Progenitor cell of endocrine pancreas (in vitro differentiated cells): ENCODE data around the gene SLC25A52. TPM values are rescaled to one million over a fixed set of nuclear protein-coding genes. Genes with fewer than 3 reads are reported as not detected.

Experiments
- DNase-seq: peaks from one replicate; pipeline ENCODE4 v3.0.0; 2021; ENCODE audit warnings: low spot score; ENCODE audit not compliant: unreplicated experiment
- H3K27ac Mint-ChIP-seq: 2 replicates; pipeline ENCODE4 v1.8.0; 2021; ENCODE audit warnings: mild to moderate bottlenecking, moderate library complexity, mixed read lengths
- H3K27me3 Mint-ChIP-seq: 2 replicates; pipeline ENCODE4 v1.8.0; 2021; ENCODE audit warnings: mixed read lengths
- H3K36me3 Mint-ChIP-seq: 2 replicates; pipeline ENCODE4 v1.8.0; 2022; ENCODE audit warnings: mixed read lengths; ENCODE audit not compliant: insufficient read depth
- H3K4me1 Mint-ChIP-seq: 2 replicates; pipeline ENCODE4 v1.8.0; 2021; ENCODE audit warnings: low read depth, mixed read lengths
- H3K4me3 Mint-ChIP-seq: 2 replicates; pipeline ENCODE4 v1.8.0; 2021; ENCODE audit warnings: low read depth, mild to moderate bottlenecking, moderate library complexity, mixed read lengths
- H3K9me3 Mint-ChIP-seq: 2 replicates; pipeline ENCODE4 v1.8.0; 2021; ENCODE audit warnings: low read depth, mixed read lengths
- CTCF ChIP-seq: fragments of 200-600 bp; sonication (generic); IDR thresholded peaks from one replicate; pipeline ENCODE4 v1.5.0; 2021; ENCODE audit warnings: antibody characterized with exemption, mild to moderate bottlenecking; ENCODE audit not compliant: unreplicated experiment
- total RNA-seq: library from RNA; stranded (reverse); gene quantifications from 2 replicates; pipeline ENCODE4 v1.2.1, GENCODE V29; 2021

Gene SLC25A52
- total RNA-seq, 1 donor from 2014 or later: not detected

- Mint-ChIP-seq H3K4me3 (no peak overlapping the region), H3K36me3 (no peaks in the 10 kb centered on the region), H3K4me1 (peaks cover 3% of the 10 kb centered on the region), H3K9me3 (no peaks in the 10 kb centered on the region), H3K27me3 (no peaks in the 10 kb centered on the region), H3K27ac (no peak overlapping the region)
- no peak for DNase-seq
- TF ChIP-seq CTCF: no peak
These were observed 32.9 kb upstream of the SLC25A52 start for GRCh38 chr18:31793531-31793930.

DNA sequence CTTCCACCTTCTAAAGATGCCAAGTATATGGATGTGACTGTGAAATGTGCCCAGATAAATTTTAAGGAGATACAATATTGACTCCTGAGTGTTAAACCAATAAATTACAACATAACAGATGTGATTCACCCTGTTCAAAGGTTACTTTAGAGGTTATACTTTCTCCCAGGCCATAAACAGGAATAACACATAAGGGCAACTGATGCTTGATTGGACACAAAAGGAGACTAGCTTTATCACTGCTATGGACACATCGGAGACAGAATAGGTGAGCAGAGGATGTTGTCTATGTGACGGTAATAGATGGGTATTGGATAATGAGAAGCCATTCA is 31.9 kb upstream of the SLC25A52 start:
- H3K4me3 Mint-ChIP-seq: no peak overlapping the region
- no peaks in the 10 kb centered on the region for H3K9me3 Mint-ChIP-seq
- no peaks in the 10 kb centered on the region for H3K36me3 Mint-ChIP-seq

GRCh38 chr18:31791817-31792579 is 31.3 kb upstream of the SLC25A52 start:
- no peaks in the 10 kb centered on the region for H3K36me3 Mint-ChIP-seq
- H3K9me3 Mint-ChIP-seq: no peaks in the 10 kb centered on the region
- no peaks in the 10 kb centered on the region for H3K27me3 Mint-ChIP-seq
- TF ChIP-seq CTCF: no peak
- H3K4me1 Mint-ChIP-seq: peaks cover 4% of the 10 kb centered on the region
- no peak overlapping the region for H3K4me3 Mint-ChIP-seq
- H3K27ac Mint-ChIP-seq: no peak overlapping the region
- no peak for DNase-seq

More for the DNA sequence above, 31.9 kb upstream of the SLC25A52 start:
- H3K27ac Mint-ChIP-seq: no peak overlapping the region
- no peaks in the 10 kb centered on the region for H3K27me3 Mint-ChIP-seq
- no peak for TF ChIP-seq CTCF
- H3K4me1 Mint-ChIP-seq: peaks cover 4% of the 10 kb centered on the region
- DNase-seq: no peak

DNA sequence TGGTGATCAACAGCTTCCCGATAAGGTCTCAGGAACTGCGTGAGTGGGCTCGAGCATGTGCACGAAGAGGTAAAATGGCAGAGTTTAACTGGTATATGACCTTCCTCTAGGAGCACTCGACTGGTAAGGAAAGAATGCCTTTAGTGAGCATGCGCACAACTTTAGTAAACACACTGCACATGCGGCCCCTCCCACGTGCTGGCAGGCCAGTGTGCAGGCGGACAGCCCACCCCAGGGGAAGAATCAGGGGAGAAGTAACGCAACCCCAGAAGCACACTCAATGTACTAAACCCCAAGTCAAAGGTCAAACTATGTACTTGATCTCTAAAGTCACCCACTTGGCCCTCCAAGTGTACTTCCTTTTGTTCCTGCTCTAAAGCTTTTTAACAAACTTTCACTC is 28.7 kb upstream of the SLC25A52 start:
- H3K27me3 Mint-ChIP-seq: no peaks in the 10 kb centered on the region
- TF ChIP-seq CTCF: no peak
- H3K9me3 Mint-ChIP-seq: no peaks in the 10 kb centered on the region
- no peak overlapping the region for H3K27ac Mint-ChIP-seq
- no peak overlapping the region for H3K4me3 Mint-ChIP-seq
- H3K36me3 Mint-ChIP-seq: no peaks in the 10 kb centered on the region
- no peak for DNase-seq
- H3K4me1 Mint-ChIP-seq: peaks cover 4% of the 10 kb centered on the region

DNA sequence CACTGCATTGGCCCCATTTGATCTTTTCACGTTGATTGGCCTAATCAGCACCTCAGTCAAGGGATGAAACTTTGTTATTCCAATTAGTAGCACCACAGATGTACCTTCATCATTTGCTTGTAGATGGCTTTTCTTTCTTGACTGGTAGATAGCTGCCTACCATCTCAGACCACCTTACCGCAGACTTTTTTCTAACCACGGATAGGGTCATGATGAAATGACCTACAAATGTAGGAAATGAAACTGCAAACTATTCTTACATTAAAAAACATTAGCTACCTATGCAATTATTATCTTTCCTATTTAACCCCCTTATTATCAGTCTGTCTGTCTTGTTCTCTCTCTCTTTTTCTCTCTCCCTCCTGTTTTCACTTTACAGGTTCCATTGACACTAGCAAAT is 22.4 kb upstream of the SLC25A52 start:
- Mint-ChIP-seq H3K36me3 (peaks cover 6% of the 10 kb centered on the region), H3K4me3 (no peak overlapping the region), H3K27me3 (no peaks in the 10 kb centered on the region), H3K9me3 (peaks cover 22% of the 10 kb centered on the region), H3K27ac (no peak overlapping the region), H3K4me1 (peaks cover under 1% of the 10 kb centered on the region)
- TF ChIP-seq CTCF: no peak
- no peak for DNase-seq
